CD4-positive, alpha-beta T cell treated with Interferon gamma for 1 hour (primary cell): ENCODE results near the gene MMD.
"Not testable (repeated sequence)": the region's sequence is repeated elsewhere in the genome, so short reads cannot be mapped to it uniquely, and the experiment has no call there.

Experiments used
- DNase-seq: peaks from one replicate; pipeline ENCODE4 v3.0.0-alpha.2; 2020

Gene MMD

GRCh38 chr17:55421179-55421934 lies at the start of gene MMD:
Gene MMD, minus strand, starts transcription at chr17:55421835. Its CDS starts 140 bp downstream, at chr17:55421695.
- DNase-seq, result no peak

- no peak for DNase-seq
Observed at GRCh38 chr17:55466671-55467070, 45.0 kb upstream of the MMD start.

- not testable (repeated sequence) for DNase-seq
Observed at GRCh38 chr17:55465771-55466170, 44.1 kb upstream of the MMD start.

GRCh38 chr17:55463600-55463999 lies 42.0 kb upstream of the MMD start:
- DNase-seq, result no peak

- no peak for DNase-seq
Observed at GRCh38 chr17:55462711-55463110, 41.1 kb upstream of the MMD start.

GRCh38 chr17:55462234-55462633 lies 40.6 kb upstream of the MMD start:
- no peak for DNase-seq

- no peak for DNase-seq
Observed at GRCh38 chr17:55458978-55459377, 37.3 kb upstream of the MMD start.

GRCh38 chr17:55458287-55458900 lies 36.8 kb upstream of the MMD start:
- DNase-seq, result no peak

GRCh38 chr17:55456307-55457240 lies 34.9 kb upstream of the MMD start:
- no peak for DNase-seq

GRCh38 chr17:55454906-55455474 lies 33.4 kb upstream of the MMD start:
- no peak for DNase-seq

- no peak for DNase-seq
Observed at GRCh38 chr17:55453839-55454557, 32.4 kb upstream of the MMD start.

GRCh38 chr17:55452139-55452790 lies 30.6 kb upstream of the MMD start:
- DNase-seq, result no peak

GRCh38 chr17:55451758-55452138 lies 30.1 kb upstream of the MMD start:
- DNase-seq, result no peak

- no peak for DNase-seq
Observed at GRCh38 chr17:55451203-55451641, 29.6 kb upstream of the MMD start.

GRCh38 chr17:55450232-55450825 lies 28.7 kb upstream of the MMD start:
- DNase-seq, result no peak

GRCh38 chr17:55448681-55449080 lies 27.0 kb upstream of the MMD start:
- no peak for DNase-seq

- DNase-seq, result no peak
Observed at GRCh38 chr17:55446581-55447205, 25.1 kb upstream of the MMD start.

- not testable (repeated sequence) for DNase-seq
Observed at GRCh38 chr17:55446004-55446403, 24.4 kb upstream of the MMD start.

GRCh38 chr17:55444471-55445441 lies 23.1 kb upstream of the MMD start:
- DNase-seq, result no peak

GRCh38 chr17:55443904-55444303 lies 22.3 kb upstream of the MMD start:
- no peak for DNase-seq
